PFSK-1 (cell line): ENCODE data around the gene CDPF1.

Experiments
- FOXP2 ChIP-seq: optimal IDR thresholded peaks from 2 replicates; pipeline ENCODE3; 2011; ENCODE audit warnings: borderline replicate concordance, control low read depth, inconsistent platforms; ENCODE audit not compliant: insufficient read depth; ENCODE audit errors: extremely low read length, extremely low read depth
- POLR2AphosphoS5 ChIP-seq: IDR thresholded peaks from 2 replicates; pipeline ENCODE4 v1.6.1; 2012; ENCODE audit warnings: low read depth, mild to moderate bottlenecking, control low read depth, low read length, moderate library complexity
- REST ChIP-seq, 2 experiments: IDR thresholded peaks; 2 replicates each; pipeline versions ENCODE4 v1.6.1 to v1.8.0; 2011 to 2012; ENCODE audit warnings: low read depth in 2 of 2, low read length in 2 of 2, control low read depth in 1 of 2, inconsistent platforms in 1 of 2, mild to moderate bottlenecking in 1 of 2, moderate library complexity in 1 of 2; ENCODE audit not compliant: insufficient read depth in 1 of 2
- SIN3A ChIP-seq: IDR thresholded peaks from 2 replicates; pipeline ENCODE4 v1.6.1; 2012; ENCODE audit warnings: mild to moderate bottlenecking, low read length, moderate library complexity, borderline replicate concordance; ENCODE audit not compliant: insufficient read depth
- TAF1 ChIP-seq: IDR thresholded peaks from 2 replicates; pipeline ENCODE4 v1.6.1; 2012; ENCODE audit warnings: low read length, control low read depth, borderline replicate concordance; ENCODE audit not compliant: insufficient read depth

The CDPF1 gene

GRCh38 chr22:46278656-46279645, 28.9 kb upstream of the CDPF1 start:
- TF ChIP-seq POLR2AphosphoS5 (no peak), FOXP2 (no peak), TAF1 (no peak), REST (IDR thresholded peaks at IDR 0.05; ENCODE audit: insufficient read depth in 1 of 2, low read depth in 2 of 2, low read length in 2 of 2) (no peak), SIN3A (no peak)

GRCh38 chr22:46276563-46276962, 26.5 kb upstream of the CDPF1 start:
- TF ChIP-seq FOXP2 (no peak), SIN3A (no peak), REST (IDR thresholded peaks at IDR 0.05; ENCODE audit: insufficient read depth in 1 of 2, low read depth in 2 of 2, low read length in 2 of 2) (no peak), POLR2AphosphoS5 (no peak), TAF1 (no peak)

- no peak for TF ChIP-seq TAF1
- no peak for TF ChIP-seq REST (IDR thresholded peaks at IDR 0.05; ENCODE audit: insufficient read depth in 1 of 2, low read depth in 2 of 2, low read length in 2 of 2)
- no peak for TF ChIP-seq SIN3A
- no peak for TF ChIP-seq POLR2AphosphoS5
- no peak for TF ChIP-seq FOXP2
These were observed 25.5 kb upstream of the CDPF1 start for GRCh38 chr22:46275455-46276122.

GRCh38 chr22:46274381-46274780, 24.3 kb upstream of the CDPF1 start:
- no peak for TF ChIP-seq SIN3A
- TF ChIP-seq FOXP2, result no peak
- no peak for TF ChIP-seq REST (IDR thresholded peaks at IDR 0.05; ENCODE audit: insufficient read depth in 1 of 2, low read depth in 2 of 2, low read length in 2 of 2)
